Fibroblast of villous mesenchyme (primary cell): ENCODE data around the gene CALY. TPM values are rescaled to one million over a fixed set of nuclear protein-coding genes. Genes with fewer than 3 reads are reported as not detected.

ENCODE experiments used
- DNase-seq: peaks from one replicate; pipeline ENCODE4 v3.0.0-alpha.2; 2010; ENCODE audit warnings: low read depth
- H3K4me3 ChIP-seq: 2 replicates; pipeline ENCODE4 v1.5.1; 2011; ENCODE audit warnings: low read depth, mild to moderate bottlenecking, low read length
- total RNA-seq: library from RNA; depleted of rRNA; stranded (reverse); fragments of >200 nt; gene quantifications from 2 replicates; pipeline ENCODE4 v1.2.3, GENCODE V29; 2012
- TF ChIP-seq, protein P1 (sequence below): IDR thresholded peaks from 2 replicates; pipeline ENCODE4 v1.5.1; 2012; ENCODE audit warnings: low read depth, mild to moderate bottlenecking, low read length; ENCODE audit not compliant: insufficient read depth

Gene CALY
- total RNA-seq, 1 donor: not detected

DNA sequence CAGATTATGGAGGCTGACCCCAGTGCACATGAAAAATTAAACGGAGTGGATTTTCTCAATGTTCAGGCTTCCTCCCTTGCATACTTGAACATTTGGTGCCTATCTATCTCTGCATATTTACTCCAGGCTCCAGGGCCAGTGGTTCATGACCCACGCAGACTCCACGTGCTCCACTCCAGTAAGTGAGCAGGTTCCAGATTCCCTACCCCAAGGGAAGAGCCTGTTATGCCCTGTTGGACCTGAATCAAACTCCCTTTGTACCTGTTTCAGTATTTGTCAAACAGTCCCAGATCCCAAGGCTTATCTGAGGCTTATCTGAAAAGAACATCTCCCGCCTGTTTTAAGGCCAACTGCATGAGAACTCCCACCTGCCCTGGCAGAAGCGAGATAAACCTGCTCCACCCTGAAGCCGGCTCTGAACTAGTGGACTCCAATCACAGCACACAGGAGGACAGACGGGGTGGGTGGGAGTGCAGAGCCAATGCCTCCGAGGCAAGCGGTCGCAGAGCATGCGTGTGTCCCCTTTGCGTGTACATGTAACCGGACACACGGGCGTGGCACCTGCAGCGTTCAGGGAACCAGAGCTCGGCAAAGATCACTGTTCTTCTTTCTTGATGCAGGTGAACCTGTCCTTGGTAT lies 23.4 kb upstream of the CALY start:
- TF ChIP-seq, protein P1, sequence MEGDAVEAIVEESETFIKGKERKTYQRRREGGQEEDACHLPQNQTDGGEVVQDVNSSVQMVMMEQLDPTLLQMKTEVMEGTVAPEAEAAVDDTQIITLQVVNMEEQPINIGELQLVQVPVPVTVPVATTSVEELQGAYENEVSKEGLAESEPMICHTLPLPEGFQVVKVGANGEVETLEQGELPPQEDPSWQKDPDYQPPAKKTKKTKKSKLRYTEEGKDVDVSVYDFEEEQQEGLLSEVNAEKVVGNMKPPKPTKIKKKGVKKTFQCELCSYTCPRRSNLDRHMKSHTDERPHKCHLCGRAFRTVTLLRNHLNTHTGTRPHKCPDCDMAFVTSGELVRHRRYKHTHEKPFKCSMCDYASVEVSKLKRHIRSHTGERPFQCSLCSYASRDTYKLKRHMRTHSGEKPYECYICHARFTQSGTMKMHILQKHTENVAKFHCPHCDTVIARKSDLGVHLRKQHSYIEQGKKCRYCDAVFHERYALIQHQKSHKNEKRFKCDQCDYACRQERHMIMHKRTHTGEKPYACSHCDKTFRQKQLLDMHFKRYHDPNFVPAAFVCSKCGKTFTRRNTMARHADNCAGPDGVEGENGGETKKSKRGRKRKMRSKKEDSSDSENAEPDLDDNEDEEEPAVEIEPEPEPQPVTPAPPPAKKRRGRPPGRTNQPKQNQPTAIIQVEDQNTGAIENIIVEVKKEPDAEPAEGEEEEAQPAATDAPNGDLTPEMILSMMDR: no peak
- DNase-seq: no peak
- H3K4me3 ChIP-seq: no peak overlapping the region

DNA sequence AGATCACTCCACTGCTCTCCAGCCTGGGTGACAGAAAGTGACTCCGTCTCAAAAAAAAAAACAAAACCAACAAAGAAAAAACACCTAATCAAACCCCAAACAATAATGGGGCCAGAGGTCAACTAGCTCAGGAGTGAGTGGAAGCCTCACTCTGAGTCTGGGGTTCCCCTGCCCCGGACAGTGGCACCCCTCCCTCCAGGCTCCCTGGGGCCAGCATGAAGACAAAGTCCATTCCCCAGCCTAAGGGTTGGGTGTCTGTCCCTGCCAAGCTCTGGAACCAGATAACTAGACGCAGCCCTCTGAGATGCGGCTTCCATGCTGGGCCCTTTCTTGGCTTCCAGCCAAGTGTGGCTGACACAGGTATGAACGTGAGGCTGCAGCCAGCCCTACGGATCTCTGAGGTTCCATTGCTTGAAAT lies 22.9 kb upstream of the CALY start:
- TF ChIP-seq, protein P1: no peak
- H3K4me3 ChIP-seq: no peak overlapping the region
- DNase-seq: no peak

DNA sequence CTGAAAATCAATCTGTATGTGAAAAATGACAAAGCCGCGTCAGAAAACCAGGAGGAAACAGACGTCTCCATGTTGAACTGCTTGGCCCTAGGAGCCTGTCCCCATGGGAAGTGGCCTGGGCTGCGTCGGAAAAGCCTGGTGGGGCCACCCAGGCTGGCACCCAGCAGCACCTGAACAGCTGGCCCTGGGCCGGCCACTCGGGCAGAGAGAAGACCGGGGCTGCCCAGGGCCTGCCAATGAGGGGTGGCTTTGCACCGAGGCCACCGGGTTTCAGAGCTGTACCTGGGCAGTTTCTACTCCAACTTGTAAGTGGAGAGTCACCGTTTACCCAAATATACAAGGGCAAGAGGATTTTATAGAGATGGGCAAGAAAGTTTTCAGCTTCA lies 22.2 kb upstream of the CALY start:
- TF ChIP-seq, protein P1: no peak
- no peak for DNase-seq

DNA sequence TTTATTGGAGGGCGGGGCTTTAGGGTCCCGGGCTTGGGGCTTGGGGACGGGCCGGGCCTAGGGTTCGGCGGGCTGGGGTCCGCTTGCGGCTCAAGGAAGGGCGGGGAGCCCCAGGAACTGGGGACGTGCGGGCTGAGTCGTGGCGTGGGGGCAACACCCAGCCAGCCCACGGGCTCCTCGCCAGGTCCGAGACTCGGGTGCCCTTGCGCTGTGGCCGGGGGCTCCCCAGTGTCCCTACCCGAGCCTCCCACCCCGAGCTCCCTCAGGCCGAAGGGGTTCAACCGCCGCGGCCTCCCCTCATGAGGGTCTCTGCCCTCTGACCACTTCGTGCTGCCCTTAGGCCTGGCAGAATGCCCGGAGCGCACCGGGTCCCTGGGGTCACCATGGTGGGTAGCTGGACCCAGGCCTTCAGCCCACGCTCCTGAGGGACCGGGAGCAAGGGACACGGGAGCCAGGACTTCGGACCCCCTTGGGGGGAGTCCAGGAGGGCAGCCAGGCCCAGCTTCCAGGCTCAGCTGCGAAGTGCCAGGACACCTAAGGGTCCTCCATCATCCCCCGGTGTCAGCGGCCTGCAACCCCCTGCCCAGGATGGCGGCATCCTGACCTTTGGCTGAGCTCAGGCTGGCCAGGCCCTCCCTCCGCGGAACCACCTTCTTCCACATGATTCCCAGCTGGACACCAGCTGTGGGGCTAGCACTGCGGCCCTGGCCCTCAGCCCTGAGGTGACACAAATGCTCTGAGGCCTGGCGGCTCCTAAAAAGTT lies 21.6 kb upstream of the CALY start:
- H3K4me3 ChIP-seq: no peak overlapping the region
- peak; percentile 8 for DNase-seq
- TF ChIP-seq, protein P1: no peak

More for the DNA sequence above, 22.2 kb upstream of the CALY start:
- H3K4me3 ChIP-seq: no peak overlapping the region

DNA sequence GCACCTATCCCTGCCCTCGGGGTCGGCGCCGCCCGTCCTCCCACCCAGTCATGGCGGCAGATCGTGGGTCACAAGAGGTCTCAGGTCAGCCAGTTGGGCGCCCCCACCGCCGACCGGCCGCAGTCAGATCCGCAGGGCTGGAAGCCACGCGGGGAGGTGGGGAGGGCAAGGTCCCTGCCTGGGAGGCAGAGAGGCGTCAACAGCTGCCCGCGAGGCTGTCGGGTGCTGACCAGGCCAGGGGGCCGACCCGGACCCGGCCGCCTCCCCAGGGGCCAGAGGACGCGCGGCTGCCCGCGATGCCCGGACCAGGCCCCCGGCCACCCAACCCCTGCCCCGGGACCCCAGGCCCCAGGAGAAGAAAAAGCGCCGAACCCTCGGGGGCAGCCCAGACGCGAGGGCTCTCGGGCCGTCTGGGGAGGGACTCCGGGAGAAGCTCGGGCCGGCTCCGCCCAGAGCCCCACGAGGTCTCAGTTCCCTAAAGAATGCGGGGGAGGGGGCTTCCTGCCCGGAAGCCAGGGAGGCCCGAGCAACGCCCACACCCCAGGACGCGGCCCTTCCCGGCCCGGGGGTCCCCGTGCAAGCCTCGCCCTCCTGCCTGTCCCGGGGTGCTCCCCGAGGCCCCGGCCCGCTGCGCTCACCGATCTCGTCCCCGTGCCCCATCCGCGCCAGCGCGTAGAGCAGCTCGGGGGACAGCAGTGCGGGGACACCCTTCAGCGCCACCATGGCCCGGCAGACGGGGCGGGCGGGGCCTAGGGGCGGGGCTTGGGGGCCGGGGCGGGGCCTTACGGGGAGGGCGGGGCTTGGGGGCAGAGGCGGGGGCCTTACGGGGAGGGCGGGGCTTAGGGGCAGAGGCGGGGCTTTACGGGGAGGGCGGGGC lies 20.8 kb upstream of the CALY start, which contains the start of gene FUOM:
TSS of gene FUOM (minus strand) at position 735 of the 877 bp plus-strand sequence. CDS start at position 723, 12 bp downstream.
- peak within 1 kb of the TSS; percentile 60 for H3K4me3 ChIP-seq
- peak; percentile 56 for DNase-seq
- TF ChIP-seq, protein P1: no peak

DNA sequence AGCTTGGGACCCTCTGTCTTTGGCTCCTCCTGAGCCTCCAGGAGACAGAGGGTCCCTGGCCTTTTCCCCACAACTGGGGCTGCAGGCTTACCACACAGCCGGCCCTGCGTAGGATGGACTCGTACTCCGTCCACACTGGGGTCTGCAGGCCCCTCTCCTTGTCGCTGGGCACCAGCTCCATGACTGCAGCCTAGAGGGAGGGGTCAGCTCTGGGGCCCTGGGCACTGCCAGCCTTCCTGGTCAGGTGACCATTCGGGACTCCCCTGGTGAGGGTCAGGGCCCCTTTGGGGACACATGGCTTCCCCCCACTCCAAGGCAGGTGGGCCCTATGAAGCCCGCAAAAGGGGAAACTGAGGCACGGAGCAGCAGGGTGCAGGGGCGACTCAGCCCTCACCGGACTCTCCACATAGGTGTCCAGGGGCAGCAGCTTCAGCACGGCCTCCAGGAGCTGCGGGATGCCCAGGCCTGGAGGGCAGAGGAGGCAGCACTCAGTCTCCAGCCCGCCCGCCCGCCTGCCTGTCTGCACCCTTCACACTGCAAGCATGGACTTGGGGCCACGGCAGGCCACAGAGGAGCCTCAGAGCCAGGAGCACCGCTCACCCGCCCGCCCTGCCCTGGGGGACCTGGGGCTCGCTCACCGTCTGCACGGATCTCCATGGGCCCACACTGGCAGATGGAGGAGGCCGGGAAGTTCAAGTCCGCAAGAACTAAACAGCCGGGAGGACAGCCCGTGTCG lies 20.0 kb upstream of the CALY start:
- DNase-seq: no peak
- TF ChIP-seq, protein P1: no peak
- peak overlapping the region; percentile 60 for H3K4me3 ChIP-seq
